ENCODE data around the gene VEZF1.
"Not testable (repeated sequence)": the region's sequence is repeated elsewhere in the genome, so short reads cannot be mapped to it uniquely, and the experiment has no call there.

Gene VEZF1

GRCh38 chr17:57971572-57971971, 16.5 kb downstream of the VEZF1 start:
- no peak for DNase-seq

GRCh38 chr17:57970710-57971109, 17.3 kb downstream of the VEZF1 start:
- DNase-seq, result no peak

DNA sequence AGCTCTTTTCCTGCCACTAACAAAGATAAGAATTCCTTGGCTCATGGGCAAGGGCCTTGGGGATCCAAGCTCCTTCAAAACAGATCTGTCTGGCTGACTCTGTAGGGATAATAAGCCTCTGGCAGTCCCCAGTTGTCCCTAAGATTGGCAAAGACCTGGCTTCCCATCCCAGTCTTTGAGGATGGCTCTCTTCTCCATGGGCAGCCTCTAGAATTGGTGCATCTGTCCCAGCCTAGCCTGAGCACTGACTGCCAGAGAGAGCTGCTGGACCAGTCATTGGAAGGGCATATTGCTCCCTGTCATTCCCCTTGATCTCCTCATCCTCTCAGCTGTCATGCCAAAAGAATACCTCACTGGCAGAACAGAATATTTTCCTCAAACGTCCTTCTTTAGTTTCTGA, 19.6 kb downstream of the VEZF1 start:
- DNase-seq, result no peak

DNA sequence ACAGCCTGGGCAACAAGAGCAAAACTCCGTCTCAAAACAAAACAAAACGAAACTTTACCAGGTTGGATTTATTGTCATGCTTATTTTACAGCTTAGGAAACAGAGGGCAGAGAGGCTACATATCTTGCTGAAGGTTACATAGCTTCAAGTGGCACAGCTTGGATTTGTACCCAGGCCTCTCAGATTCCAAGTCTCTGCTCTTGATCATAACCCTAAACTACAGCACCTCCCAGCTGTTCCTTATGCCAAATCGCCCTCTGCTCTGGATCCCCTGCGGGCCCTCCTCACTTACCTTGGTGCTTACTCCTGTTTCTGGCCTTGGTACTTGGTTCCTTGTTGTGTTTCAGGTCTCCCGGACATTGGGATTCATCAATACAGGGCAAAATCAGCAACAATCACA, 21.2 kb downstream of the VEZF1 start:
- no peak for DNase-seq

GRCh38 chr17:57966246-57966645, 21.8 kb downstream of the VEZF1 start:
- no peak for DNase-seq

GRCh38 chr17:57965521-57966160, 22.4 kb downstream of the VEZF1 start:
- no peak for DNase-seq

DNA sequence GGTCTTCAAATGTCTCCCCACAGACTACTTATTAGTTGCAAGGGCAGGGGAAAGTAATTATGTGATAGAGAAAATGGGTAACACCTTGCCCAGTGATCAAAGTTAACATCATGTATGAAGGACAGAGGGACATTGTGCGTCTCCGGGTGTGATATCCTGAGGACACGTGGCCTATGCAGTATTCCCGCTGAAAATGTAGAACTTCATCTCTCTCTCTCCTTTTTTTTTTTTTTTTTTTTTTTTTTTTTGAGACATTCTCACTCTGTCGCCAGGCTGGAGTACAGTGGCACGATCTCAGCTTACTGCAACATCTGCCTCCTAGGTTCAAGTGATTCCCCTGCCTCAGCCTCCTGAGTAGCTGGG, 24.9 kb downstream of the VEZF1 start:
- no peak for DNase-seq

- DNase-seq, result no peak
These were observed 25.5 kb downstream of the VEZF1 start for GRCh38 chr17:57962279-57963148.

GRCh38 chr17:57959929-57960328, 28.1 kb downstream of the VEZF1 start:
- DNase-seq, result no peak

DNA sequence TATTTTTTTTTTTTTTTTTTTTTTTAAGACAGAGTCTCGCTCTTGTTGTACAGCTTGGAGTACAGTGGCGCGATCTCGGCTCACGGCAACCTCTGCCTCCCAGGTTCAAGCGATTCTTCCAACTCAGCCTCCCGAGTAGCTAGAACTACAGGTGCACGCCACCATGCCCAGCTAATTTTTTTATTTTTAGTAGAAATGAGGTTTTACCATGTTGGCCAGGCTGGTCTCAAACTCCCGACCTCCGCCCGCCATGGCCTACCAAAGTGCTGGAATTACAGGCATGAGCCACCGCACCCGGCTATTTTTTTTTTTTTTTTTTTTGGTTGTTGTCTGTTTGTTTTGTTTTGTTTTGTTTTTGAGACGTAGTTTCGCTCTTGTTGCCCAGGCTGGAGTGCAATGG, 29.7 kb downstream of the VEZF1 start:
- DNase-seq, result not testable (repeated sequence)

DNA sequence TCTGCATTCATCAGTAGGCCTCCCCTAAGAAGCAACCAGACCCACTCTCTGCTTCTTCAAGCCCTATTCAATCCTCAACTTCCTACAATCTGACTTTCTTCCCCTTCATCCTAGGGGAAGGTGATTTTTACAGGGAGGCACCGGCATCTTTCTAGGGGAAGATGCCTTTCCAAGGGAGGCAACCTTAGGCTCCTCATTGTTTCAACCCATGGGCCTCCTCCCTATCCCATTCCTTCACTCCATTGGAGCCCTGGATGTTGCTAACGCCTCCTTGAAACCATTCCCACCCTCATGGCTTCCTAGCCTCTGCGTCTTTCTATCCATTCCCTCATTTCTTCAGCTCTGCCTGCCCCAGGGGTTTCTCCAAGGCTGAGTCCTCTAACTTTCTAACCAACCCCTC, 30.2 kb downstream of the VEZF1 start:
- DNase-seq, result no peak

DNA sequence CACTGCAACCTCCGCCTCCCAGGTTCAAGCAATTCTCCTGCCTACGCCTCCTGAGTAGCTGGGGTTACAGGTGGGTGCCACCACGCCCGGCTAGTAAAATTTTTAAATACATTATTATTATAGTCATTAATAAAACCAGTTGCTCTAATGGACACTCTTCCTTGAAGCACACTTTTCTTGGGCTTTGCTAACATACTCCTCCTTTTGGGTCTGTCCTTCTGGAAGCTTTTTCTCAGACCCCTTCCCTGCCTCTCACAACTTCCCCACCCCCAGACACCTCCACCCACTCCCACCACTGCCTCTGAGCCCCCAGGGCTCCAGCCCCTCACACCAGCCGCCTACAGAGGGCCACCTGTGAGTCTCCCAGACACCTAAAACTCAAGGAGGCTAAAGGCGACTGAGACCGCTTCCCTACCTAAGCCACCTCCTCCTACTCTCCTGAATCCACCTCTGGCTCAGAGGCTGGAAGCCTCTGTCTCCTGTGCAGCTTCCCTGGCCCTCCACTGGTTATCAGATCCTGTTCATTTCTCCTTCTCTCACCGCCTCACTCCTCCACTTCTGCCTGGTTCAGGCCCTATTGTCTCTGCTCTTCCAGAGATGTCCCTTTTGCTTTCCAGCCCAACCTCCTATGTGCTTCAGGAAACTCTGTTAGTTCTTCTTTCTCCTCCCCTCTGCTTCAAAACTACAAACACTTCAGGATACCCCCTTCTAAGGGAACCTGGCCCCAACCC, 30.8 kb downstream of the VEZF1 start:
- no peak for DNase-seq

DNA sequence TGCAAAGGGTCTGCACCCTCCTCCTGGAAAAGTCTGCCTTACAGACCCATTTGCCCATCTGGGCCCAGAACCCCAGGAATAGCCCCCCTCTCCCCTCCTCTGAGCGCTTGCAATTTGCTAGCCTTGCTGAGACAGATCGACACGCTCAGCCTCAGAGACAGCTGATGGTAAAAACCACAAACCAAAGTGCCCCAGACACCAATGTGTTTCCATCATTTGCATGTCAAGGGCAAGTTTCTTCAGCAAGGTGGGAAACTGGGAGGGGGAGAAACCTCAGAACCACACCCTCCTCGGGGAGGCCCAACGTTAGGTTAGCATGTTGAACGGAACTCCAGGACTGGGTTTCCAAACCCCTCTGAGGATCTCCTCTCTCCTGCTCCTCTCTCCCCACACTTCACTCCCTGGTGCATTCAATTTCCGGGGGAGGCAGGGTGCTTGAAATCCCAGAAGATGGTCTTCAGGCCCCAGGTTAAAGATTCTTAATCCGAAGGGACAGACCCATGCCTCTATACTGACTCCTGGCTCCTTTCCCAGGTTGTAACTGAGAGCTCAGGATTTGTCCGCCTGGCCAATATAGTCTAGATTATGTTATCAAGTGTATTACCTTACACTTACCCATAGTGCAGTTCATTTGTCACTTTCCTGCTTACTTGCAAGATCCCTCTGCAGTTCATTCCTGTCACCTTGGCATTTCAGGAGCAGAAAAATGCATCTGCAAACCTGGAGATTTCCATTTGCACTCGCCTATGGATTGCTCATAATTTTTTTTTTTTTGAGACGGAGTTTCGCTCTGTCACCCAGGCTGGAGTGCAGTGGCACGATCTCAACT, 31.5 kb downstream of the VEZF1 start:
- peak; percentile 13 for DNase-seq

- DNase-seq, result peak; percentile 53
These were observed 32.7 kb downstream of the VEZF1 start, which contains the start of gene CUEDC1 for GRCh38 chr17:57955183-57955931. Gene CUEDC1 (minus strand): TSS chr17:57955412. CDS start chr17:57885564, 69,848 bp downstream.

GRCh38 chr17:57954397-57955182, 33.5 kb downstream of the VEZF1 start:
- peak; percentile 4 for DNase-seq

DNA sequence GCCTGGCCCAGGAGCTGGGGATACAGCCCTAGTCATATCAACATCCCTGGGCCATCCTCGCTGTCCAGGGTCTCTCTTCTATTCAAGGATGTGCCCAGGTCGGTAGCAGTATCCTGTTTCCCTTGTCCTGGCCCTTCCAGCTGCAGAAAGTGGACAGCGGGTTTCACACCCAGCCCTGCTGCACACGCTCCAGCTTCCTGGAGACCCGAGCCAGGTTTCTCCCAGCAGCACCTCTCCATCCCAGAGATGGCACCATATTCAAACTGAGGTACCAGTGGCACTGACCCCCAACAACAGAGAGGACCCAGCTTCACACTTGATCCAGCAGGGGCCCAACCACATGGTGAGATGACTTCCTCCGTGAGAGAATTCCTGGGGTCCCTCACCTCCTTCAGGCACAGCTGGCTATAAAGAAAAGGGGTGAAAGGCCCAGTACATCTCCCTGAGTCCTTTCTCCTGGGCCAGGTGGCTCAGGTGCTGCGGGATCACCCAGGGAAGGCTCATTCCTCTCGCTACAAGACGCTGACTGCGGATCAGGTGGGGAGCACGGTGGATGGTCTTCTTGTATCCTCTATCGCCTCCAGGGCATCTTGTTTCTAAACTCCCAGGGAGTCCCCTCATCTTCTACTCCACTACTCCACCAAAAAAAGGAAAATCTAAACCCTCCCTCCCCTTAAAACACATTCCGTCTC, 34.2 kb downstream of the VEZF1 start:
- no peak for DNase-seq

- DNase-seq, result no peak
These were observed 34.8 kb downstream of the VEZF1 start for GRCh38 chr17:57953219-57953618.

DNA sequence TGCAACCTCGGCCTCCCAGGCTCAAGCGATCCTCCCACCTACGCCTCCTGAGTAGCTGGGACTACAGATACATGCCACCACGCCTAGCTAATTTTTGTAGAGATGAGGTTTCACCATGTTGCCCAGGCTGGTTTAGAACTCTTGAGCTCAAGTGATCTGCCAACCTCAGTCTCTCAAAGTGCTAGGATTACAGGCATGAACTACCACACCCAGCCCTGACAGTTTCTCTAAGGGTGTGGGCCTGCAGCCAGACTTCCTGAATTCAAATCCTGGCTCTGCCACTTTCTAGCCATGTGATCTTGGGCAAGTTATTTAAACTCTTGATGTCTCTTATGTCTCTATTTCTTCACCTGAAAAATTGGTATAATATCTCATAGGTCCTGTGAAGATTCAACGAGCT, 38.4 kb downstream of the VEZF1 start:
- DNase-seq, result no peak

- DNase-seq, result no peak
These were observed 39.3 kb downstream of the VEZF1 start for GRCh38 chr17:57948555-57949420.
